HepG2 (cell line): Measurements from ENCODE around the gene ATP2B3.

Experiments used
- CCAR2 ChIP-seq: fragments of 200-400 bp; formaldehyde crosslinking; optimal IDR thresholded peaks from 2 replicates; pipeline ENCODE3; 2018; ENCODE audit warnings: low read depth, mild to moderate bottlenecking, low read length, moderate library complexity
- IRF2 ChIP-seq: IDR thresholded peaks from 2 replicates; pipeline ENCODE4 v1.6.1; 2018; ENCODE audit warnings: missing genetic modification reagents, missing compliant biosample characterization
- TARDBP ChIP-seq: sonication (generic); formaldehyde crosslinking; IDR thresholded peaks from 2 replicates; pipeline ENCODE4 v1.8.0; 2022; ENCODE audit warnings: mild to moderate bottlenecking, missing genetic modification reagents
- ZNF251 ChIP-seq: sonication (generic); formaldehyde crosslinking; IDR thresholded peaks from 2 replicates; pipeline ENCODE4 v1.9.0; 2021; ENCODE audit warnings: mild to moderate bottlenecking, missing genetic modification reagents
- ZNF724P ChIP-seq: sonication (generic); formaldehyde crosslinking; IDR thresholded peaks from 2 replicates; pipeline ENCODE4 v1.8.0; 2022; ENCODE audit warnings: missing genetic modification reagents, borderline replicate concordance
- TF ChIP-seq, protein P1 (sequence below): IDR thresholded peaks from 2 replicates; pipeline ENCODE4 v1.6.1; 2016; ENCODE audit warnings: control low read depth
- TF ChIP-seq, protein P2 (sequence below): sonication (generic); formaldehyde crosslinking; conservative IDR thresholded peaks from 2 replicates; pipeline ENCODE4 v1.4.0; 2020; ENCODE audit warnings: missing genetic modification reagents
- TF ChIP-seq, protein P3 (sequence below): sonication (generic); formaldehyde crosslinking; IDR thresholded peaks from 2 replicates; pipeline ENCODE4 v1.5.0; 2020; ENCODE audit warnings: mild to moderate bottlenecking, missing genetic modification reagents, moderate library complexity
- TF ChIP-seq, protein P4 (sequence below): IDR thresholded peaks from 2 replicates; pipeline ENCODE4 v1.4.0; 2020; ENCODE audit warnings: mild to moderate bottlenecking, missing genetic modification reagents
- TF ChIP-seq, protein P5 (sequence below): sonication (generic); formaldehyde crosslinking; IDR thresholded peaks from 2 replicates; pipeline ENCODE4 v1.5.0; 2020; ENCODE audit warnings: missing genetic modification reagents
- TF ChIP-seq, protein P6 (sequence below): sonication (generic); formaldehyde crosslinking; IDR thresholded peaks from 2 replicates; pipeline ENCODE4 v1.4.0; 2020; ENCODE audit warnings: missing genetic modification reagents

DNA sequence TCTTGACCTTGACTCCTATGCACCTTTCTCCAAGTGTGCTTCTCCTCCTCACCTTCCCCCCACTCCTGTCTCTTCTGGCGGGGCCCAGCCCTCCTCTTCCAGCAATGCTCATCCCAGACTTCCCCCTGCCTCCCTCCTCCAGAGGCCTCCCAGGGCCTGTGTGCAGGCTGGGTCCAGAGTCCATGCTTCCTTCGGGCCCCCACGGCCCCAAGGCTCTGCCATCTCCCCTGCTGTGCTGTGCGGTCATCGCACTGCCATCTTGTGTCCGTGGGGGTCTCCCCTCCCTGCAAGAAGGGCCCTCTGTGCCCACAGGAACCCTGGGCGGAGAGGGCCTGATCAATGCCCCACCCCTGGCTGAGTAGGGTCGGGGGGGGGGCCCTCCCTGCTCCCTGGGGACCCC, 27.3 kb downstream of the ATP2B3 start:
- TF ChIP-seq ZNF724P (CRISPR knock-in tag) (no peak), TARDBP (no peak), ZNF251 (CRISPR knock-in tag) (no peak), IRF2 (CRISPR knock-in tag) (no peak), CCAR2 (no peak)
- TF ChIP-seq, protein P1, sequence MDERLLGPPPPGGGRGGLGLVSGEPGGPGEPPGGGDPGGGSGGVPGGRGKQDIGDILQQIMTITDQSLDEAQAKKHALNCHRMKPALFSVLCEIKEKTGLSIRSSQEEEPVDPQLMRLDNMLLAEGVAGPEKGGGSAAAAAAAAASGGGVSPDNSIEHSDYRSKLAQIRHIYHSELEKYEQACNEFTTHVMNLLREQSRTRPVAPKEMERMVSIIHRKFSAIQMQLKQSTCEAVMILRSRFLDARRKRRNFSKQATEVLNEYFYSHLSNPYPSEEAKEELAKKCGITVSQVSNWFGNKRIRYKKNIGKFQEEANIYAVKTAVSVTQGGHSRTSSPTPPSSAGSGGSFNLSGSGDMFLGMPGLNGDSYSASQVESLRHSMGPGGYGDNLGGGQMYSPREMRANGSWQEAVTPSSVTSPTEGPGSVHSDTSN (CRISPR knock-in tag) = no peak
- TF ChIP-seq, protein P2, sequence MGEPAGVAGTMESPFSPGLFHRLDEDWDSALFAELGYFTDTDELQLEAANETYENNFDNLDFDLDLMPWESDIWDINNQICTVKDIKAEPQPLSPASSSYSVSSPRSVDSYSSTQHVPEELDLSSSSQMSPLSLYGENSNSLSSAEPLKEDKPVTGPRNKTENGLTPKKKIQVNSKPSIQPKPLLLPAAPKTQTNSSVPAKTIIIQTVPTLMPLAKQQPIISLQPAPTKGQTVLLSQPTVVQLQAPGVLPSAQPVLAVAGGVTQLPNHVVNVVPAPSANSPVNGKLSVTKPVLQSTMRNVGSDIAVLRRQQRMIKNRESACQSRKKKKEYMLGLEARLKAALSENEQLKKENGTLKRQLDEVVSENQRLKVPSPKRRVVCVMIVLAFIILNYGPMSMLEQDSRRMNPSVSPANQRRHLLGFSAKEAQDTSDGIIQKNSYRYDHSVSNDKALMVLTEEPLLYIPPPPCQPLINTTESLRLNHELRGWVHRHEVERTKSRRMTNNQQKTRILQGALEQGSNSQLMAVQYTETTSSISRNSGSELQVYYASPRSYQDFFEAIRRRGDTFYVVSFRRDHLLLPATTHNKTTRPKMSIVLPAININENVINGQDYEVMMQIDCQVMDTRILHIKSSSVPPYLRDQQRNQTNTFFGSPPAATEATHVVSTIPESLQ = no peak
- TF ChIP-seq, protein P3, sequence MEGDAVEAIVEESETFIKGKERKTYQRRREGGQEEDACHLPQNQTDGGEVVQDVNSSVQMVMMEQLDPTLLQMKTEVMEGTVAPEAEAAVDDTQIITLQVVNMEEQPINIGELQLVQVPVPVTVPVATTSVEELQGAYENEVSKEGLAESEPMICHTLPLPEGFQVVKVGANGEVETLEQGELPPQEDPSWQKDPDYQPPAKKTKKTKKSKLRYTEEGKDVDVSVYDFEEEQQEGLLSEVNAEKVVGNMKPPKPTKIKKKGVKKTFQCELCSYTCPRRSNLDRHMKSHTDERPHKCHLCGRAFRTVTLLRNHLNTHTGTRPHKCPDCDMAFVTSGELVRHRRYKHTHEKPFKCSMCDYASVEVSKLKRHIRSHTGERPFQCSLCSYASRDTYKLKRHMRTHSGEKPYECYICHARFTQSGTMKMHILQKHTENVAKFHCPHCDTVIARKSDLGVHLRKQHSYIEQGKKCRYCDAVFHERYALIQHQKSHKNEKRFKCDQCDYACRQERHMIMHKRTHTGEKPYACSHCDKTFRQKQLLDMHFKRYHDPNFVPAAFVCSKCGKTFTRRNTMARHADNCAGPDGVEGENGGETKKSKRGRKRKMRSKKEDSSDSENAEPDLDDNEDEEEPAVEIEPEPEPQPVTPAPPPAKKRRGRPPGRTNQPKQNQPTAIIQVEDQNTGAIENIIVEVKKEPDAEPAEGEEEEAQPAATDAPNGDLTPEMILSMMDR = no peak
- TF ChIP-seq, protein P4, sequence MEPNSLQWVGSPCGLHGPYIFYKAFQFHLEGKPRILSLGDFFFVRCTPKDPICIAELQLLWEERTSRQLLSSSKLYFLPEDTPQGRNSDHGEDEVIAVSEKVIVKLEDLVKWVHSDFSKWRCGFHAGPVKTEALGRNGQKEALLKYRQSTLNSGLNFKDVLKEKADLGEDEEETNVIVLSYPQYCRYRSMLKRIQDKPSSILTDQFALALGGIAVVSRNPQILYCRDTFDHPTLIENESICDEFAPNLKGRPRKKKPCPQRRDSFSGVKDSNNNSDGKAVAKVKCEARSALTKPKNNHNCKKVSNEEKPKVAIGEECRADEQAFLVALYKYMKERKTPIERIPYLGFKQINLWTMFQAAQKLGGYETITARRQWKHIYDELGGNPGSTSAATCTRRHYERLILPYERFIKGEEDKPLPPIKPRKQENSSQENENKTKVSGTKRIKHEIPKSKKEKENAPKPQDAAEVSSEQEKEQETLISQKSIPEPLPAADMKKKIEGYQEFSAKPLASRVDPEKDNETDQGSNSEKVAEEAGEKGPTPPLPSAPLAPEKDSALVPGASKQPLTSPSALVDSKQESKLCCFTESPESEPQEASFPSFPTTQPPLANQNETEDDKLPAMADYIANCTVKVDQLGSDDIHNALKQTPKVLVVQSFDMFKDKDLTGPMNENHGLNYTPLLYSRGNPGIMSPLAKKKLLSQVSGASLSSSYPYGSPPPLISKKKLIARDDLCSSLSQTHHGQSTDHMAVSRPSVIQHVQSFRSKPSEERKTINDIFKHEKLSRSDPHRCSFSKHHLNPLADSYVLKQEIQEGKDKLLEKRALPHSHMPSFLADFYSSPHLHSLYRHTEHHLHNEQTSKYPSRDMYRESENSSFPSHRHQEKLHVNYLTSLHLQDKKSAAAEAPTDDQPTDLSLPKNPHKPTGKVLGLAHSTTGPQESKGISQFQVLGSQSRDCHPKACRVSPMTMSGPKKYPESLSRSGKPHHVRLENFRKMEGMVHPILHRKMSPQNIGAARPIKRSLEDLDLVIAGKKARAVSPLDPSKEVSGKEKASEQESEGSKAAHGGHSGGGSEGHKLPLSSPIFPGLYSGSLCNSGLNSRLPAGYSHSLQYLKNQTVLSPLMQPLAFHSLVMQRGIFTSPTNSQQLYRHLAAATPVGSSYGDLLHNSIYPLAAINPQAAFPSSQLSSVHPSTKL (CRISPR knock-in tag) = no peak
- TF ChIP-seq, protein P5, sequence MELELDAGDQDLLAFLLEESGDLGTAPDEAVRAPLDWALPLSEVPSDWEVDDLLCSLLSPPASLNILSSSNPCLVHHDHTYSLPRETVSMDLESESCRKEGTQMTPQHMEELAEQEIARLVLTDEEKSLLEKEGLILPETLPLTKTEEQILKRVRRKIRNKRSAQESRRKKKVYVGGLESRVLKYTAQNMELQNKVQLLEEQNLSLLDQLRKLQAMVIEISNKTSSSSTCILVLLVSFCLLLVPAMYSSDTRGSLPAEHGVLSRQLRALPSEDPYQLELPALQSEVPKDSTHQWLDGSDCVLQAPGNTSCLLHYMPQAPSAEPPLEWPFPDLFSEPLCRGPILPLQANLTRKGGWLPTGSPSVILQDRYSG (CRISPR knock-in tag) = no peak
- TF ChIP-seq, protein P6, sequence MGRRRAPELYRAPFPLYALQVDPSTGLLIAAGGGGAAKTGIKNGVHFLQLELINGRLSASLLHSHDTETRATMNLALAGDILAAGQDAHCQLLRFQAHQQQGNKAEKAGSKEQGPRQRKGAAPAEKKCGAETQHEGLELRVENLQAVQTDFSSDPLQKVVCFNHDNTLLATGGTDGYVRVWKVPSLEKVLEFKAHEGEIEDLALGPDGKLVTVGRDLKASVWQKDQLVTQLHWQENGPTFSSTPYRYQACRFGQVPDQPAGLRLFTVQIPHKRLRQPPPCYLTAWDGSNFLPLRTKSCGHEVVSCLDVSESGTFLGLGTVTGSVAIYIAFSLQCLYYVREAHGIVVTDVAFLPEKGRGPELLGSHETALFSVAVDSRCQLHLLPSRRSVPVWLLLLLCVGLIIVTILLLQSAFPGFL (CRISPR knock-in tag) = no peak
